ENCODE measurements around the gene PNN. TPM values are rescaled to one million over a fixed set of nuclear protein-coding genes. Genes with fewer than 3 reads are reported as not detected.

Gene PNN
- total and polyA plus RNA-seq, 9 of the 15 experiments (the other 6 are each of a cell fraction or from before 2014, with no cell fraction given), result 30.2 to 188 (median 69.7) TPM

- TF ChIP-seq E2F6 (IDR thresholded peaks at IDR 0.05; ENCODE audit: borderline replicate concordance in 1 of 2, extremely low read depth in 1 of 2, insufficient read depth in 1 of 2, insufficient read length in 1 of 2, low read depth in 1 of 2, low read length in 1 of 2, poor library complexity in 1 of 2, severe bottlenecking in 1 of 2) (peak in 1 of 2 experiments; percentile 35), CREM (IDR thresholded peaks at IDR 0.05; ENCODE audit: low read depth) (peak; percentile 75), SUPT5H (IDR thresholded peaks at IDR 0.05) (peak; percentile 88), ZNF217 (CRISPR knock-in tag; IDR thresholded peaks at IDR 0.05) (no peak), TEAD4 (IDR thresholded peaks at IDR 0.05; ENCODE audit: low read length) (0 out of 2 replicates have a peak, but pooled peaks have one; percentile 8), TEAD4 (CRISPR knock-in tag; IDR thresholded peaks at IDR 0.05; ENCODE audit: borderline replicate concordance) (no peak), TAF7 (tag; IDR thresholded peaks at IDR 0.05) (peak; percentile 82), HNRNPLL (IDR thresholded peaks at IDR 0.05; ENCODE audit: low read depth, low read length, poor library complexity, severe bottlenecking) (peak; percentile 89), GABPA (tag; conservative IDR thresholded peaks at IDR 0.05; ENCODE audit: low read depth) (peak; percentile 93), ZNF766 (CRISPR knock-in tag; conservative IDR thresholded peaks at IDR 0.05) (peak; percentile 12; the same call in 1 of the 2 replicates), SRF (CRISPR knock-in tag; IDR thresholded peaks at IDR 0.05) (peak in 1 of 2 experiments; percentile 17; a peak in 1 of 4 replicates), DPF2 (IDR thresholded peaks at IDR 0.05) (peak; percentile 38; the same call in 1 of the 2 replicates), YY1 (IDR thresholded peaks at IDR 0.05; ENCODE audit: borderline replicate concordance in 1 of 3, control insufficient read depth in 1 of 3, extremely low read depth in 1 of 3, insufficient read depth in 3 of 3, insufficient read length in 1 of 3, insufficient replicate concordance in 2 of 3, low read depth in 1 of 3, low read length in 2 of 3) (peak; percentile 55 to 89 (median 82)), TAF9B (IDR thresholded peaks at IDR 0.05; ENCODE audit: partially characterized antibody) (peak; percentile 86), ARHGAP35 (IDR thresholded peaks at IDR 0.05; ENCODE audit: partially characterized antibody) (no peak), C11orf30 (IDR thresholded peaks at IDR 0.05; ENCODE audit: low read depth) (peak; percentile 44), RBFOX2 (IDR thresholded peaks at IDR 0.05; ENCODE audit: low read depth, low read length) (peak; percentile 99), HES1 (IDR thresholded peaks at IDR 0.05; ENCODE audit: low read depth) (peak; percentile 57; the same call in 1 of the 2 replicates), TOE1 (IDR thresholded peaks at IDR 0.05; ENCODE audit: borderline replicate concordance) (peak; percentile 96), TOE1 (CRISPR knock-in tag; IDR thresholded peaks at IDR 0.05; ENCODE audit: borderline replicate concordance, low read depth) (no peak)
- TF ChIP-seq, protein P1, sequence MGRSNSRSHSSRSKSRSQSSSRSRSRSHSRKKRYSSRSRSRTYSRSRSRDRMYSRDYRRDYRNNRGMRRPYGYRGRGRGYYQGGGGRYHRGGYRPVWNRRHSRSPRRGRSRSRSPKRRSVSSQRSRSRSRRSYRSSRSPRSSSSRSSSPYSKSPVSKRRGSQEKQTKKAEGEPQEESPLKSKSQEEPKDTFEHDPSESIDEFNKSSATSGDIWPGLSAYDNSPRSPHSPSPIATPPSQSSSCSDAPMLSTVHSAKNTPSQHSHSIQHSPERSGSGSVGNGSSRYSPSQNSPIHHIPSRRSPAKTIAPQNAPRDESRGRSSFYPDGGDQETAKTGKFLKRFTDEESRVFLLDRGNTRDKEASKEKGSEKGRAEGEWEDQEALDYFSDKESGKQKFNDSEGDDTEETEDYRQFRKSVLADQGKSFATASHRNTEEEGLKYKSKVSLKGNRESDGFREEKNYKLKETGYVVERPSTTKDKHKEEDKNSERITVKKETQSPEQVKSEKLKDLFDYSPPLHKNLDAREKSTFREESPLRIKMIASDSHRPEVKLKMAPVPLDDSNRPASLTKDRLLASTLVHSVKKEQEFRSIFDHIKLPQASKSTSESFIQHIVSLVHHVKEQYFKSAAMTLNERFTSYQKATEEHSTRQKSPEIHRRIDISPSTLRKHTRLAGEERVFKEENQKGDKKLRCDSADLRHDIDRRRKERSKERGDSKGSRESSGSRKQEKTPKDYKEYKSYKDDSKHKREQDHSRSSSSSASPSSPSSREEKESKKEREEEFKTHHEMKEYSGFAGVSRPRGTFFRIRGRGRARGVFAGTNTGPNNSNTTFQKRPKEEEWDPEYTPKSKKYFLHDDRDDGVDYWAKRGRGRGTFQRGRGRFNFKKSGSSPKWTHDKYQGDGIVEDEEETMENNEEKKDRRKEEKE (IDR thresholded peaks at IDR 0.05; ENCODE audit: borderline replicate concordance in 1 of 2, control insufficient read depth in 1 of 2, low read depth in 2 of 2, low read length in 1 of 2), result peak in 1 of 2 experiments; percentile 93; a peak in 2 of 4 replicates
These were observed at the start of gene PNN (continued) for GRCh38 chr14:39174560-39175444.

All from K562 (cell line).